GM21367 (cell line): ENCODE measurements around the gene ANKS1B.

Source experiments
- ATAC-seq: cut with Tn5 transposase; IDR thresholded peaks from one replicate; pipeline ENCODE4 v1.9.1; 2021; ENCODE audit not compliant: unreplicated experiment

ANKS1B gene

GRCh38 chr12:99966429-99966828 lies 18.3 kb downstream of the ANKS1B start:
- ATAC-seq, result no peak

- ATAC-seq, result no peak
Measured at GRCh38 chr12:99960311-99960710, 24.4 kb downstream of the ANKS1B start.

GRCh38 chr12:99959549-99960170 lies 25.1 kb downstream of the ANKS1B start:
- ATAC-seq, result no peak

GRCh38 chr12:99957866-99958466 lies 26.8 kb downstream of the ANKS1B start:
- no peak for ATAC-seq

GRCh38 chr12:99954724-99955123 lies 30.0 kb downstream of the ANKS1B start:
- no peak for ATAC-seq

GRCh38 chr12:99948370-99948769 lies 36.4 kb downstream of the ANKS1B start:
- ATAC-seq, result no peak

GRCh38 chr12:99946131-99946530 lies 38.6 kb downstream of the ANKS1B start:
- no peak for ATAC-seq

GRCh38 chr12:99935608-99936007 lies 49.1 kb downstream of the ANKS1B start:
- no peak for ATAC-seq

GRCh38 chr12:99926511-99927169 lies 58.1 kb downstream of the ANKS1B start:
- no peak for ATAC-seq

- no peak for ATAC-seq
Measured at GRCh38 chr12:99920353-99920960, 64.3 kb downstream of the ANKS1B start.

- ATAC-seq, result no peak
Measured at GRCh38 chr12:99917711-99918402, 66.9 kb downstream of the ANKS1B start.

GRCh38 chr12:99916555-99916954 lies 68.2 kb downstream of the ANKS1B start:
- ATAC-seq, result no peak

- ATAC-seq, result no peak
Measured at GRCh38 chr12:99915251-99916082, 69.3 kb downstream of the ANKS1B start.

- no peak for ATAC-seq
Measured at GRCh38 chr12:99914206-99914605, 70.5 kb downstream of the ANKS1B start.

GRCh38 chr12:99911967-99912366 lies 72.8 kb downstream of the ANKS1B start:
- ATAC-seq, result peak; percentile 96

- no peak for ATAC-seq
Measured at GRCh38 chr12:99911081-99911480, 73.7 kb downstream of the ANKS1B start.

- peak; percentile 48 for ATAC-seq
Measured at GRCh38 chr12:99910342-99910741, 74.4 kb downstream of the ANKS1B start.

GRCh38 chr12:99906786-99907579 lies 77.8 kb downstream of the ANKS1B start:
- ATAC-seq, result no peak

GRCh38 chr12:99901181-99901580 lies 83.6 kb downstream of the ANKS1B start:
- ATAC-seq, result no peak

- ATAC-seq, result no peak
Measured at GRCh38 chr12:99898645-99899044, 86.1 kb downstream of the ANKS1B start.
